ENCODE measurements around the gene SLC25A38. TPM values are rescaled to one million over a fixed set of nuclear protein-coding genes. Genes with fewer than 3 reads are reported as not detected.

SLC25A38 gene
- total and polyA plus RNA-seq, 10 of the 15 experiments (the other 5 are each of a cell fraction or from before 2014, with no cell fraction given): 15.2 to 55.2 (median 39.2) TPM

GRCh38 chr3:39406368-39407258 lies 23.4 kb downstream of the SLC25A38 start, which contains the start of gene RPSA (continued):
- TF ChIP-seq PAX5 (IDR thresholded peaks at IDR 0.05; ENCODE audit: borderline replicate concordance, low read depth, low read length) (peak; percentile 5; the same call in 1 of the 2 replicates), BACH1 (IDR thresholded peaks at IDR 0.05; ENCODE audit: borderline replicate concordance) (peak; percentile 81), EP300 (IDR thresholded peaks at IDR 0.05; ENCODE audit: borderline replicate concordance in 1 of 2, control insufficient read depth in 1 of 2, low read depth in 2 of 2, low read length in 2 of 2) (0 out of 4 replicates have a peak, but pooled peaks of 1 of the 2 experiments have one; percentile 24), BMI1 (IDR thresholded peaks at IDR 0.05; ENCODE audit: borderline replicate concordance) (no peak), RAD21 (IDR thresholded peaks at IDR 0.05; ENCODE audit: insufficient read depth, low read depth, low read length) (peak; percentile 51), RAD51 (IDR thresholded peaks at IDR 0.05) (peak; percentile 80), SMAD5 (IDR thresholded peaks at IDR 0.05; ENCODE audit: low read depth) (peak; percentile 98), ELK1 (IDR thresholded peaks at IDR 0.05; ENCODE audit: low read depth, low read length) (peak; percentile 19; the same call in 1 of the 2 replicates), CBFB (IDR thresholded peaks at IDR 0.05; ENCODE audit: low read depth) (peak; percentile 90), POU2F2 (IDR thresholded peaks at IDR 0.05; ENCODE audit: borderline replicate concordance, low read depth, low read length) (peak; percentile 91), GATAD2B (conservative IDR thresholded peaks at IDR 0.05; ENCODE audit: low read depth) (peak; percentile 77), EED (IDR thresholded peaks at IDR 0.05; ENCODE audit: low read depth) (0 out of 2 replicates have a peak, but pooled peaks have one; percentile 42), FOXM1 (IDR thresholded peaks at IDR 0.05; ENCODE audit: low read depth, low read length) (0 out of 2 replicates have a peak, but pooled peaks have one; percentile 40), STAT3 (IDR thresholded peaks at IDR 0.05; ENCODE audit: low read depth, low read length) (no peak)
- TF ChIP-seq, protein P1, sequence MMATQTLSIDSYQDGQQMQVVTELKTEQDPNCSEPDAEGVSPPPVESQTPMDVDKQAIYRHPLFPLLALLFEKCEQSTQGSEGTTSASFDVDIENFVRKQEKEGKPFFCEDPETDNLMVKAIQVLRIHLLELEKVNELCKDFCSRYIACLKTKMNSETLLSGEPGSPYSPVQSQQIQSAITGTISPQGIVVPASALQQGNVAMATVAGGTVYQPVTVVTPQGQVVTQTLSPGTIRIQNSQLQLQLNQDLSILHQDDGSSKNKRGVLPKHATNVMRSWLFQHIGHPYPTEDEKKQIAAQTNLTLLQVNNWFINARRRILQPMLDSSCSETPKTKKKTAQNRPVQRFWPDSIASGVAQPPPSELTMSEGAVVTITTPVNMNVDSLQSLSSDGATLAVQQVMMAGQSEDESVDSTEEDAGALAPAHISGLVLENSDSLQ (IDR thresholded peaks at IDR 0.05): peak; percentile 84
- TF ChIP-seq, protein P2, sequence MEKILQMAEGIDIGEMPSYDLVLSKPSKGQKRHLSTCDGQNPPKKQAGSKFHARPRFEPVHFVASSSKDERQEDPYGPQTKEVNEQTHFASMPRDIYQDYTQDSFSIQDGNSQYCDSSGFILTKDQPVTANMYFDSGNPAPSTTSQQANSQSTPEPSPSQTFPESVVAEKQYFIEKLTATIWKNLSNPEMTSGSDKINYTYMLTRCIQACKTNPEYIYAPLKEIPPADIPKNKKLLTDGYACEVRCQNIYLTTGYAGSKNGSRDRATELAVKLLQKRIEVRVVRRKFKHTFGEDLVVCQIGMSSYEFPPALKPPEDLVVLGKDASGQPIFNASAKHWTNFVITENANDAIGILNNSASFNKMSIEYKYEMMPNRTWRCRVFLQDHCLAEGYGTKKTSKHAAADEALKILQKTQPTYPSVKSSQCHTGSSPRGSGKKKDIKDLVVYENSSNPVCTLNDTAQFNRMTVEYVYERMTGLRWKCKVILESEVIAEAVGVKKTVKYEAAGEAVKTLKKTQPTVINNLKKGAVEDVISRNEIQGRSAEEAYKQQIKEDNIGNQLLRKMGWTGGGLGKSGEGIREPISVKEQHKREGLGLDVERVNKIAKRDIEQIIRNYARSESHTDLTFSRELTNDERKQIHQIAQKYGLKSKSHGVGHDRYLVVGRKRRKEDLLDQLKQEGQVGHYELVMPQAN (conservative IDR thresholded peaks at IDR 0.05): peak; percentile 97
- TF ChIP-seq, protein P3, sequence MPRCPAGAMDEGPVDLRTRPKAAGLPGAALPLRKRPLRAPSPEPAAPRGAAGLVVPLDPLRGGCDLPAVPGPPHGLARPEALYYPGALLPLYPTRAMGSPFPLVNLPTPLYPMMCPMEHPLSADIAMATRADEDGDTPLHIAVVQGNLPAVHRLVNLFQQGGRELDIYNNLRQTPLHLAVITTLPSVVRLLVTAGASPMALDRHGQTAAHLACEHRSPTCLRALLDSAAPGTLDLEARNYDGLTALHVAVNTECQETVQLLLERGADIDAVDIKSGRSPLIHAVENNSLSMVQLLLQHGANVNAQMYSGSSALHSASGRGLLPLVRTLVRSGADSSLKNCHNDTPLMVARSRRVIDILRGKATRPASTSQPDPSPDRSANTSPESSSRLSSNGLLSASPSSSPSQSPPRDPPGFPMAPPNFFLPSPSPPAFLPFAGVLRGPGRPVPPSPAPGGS (IDR thresholded peaks at IDR 0.05; ENCODE audit: borderline replicate concordance, insufficient read depth, low read depth, low read length, poor library complexity, severe bottlenecking): no peak
- TF ChIP-seq, protein P4, sequence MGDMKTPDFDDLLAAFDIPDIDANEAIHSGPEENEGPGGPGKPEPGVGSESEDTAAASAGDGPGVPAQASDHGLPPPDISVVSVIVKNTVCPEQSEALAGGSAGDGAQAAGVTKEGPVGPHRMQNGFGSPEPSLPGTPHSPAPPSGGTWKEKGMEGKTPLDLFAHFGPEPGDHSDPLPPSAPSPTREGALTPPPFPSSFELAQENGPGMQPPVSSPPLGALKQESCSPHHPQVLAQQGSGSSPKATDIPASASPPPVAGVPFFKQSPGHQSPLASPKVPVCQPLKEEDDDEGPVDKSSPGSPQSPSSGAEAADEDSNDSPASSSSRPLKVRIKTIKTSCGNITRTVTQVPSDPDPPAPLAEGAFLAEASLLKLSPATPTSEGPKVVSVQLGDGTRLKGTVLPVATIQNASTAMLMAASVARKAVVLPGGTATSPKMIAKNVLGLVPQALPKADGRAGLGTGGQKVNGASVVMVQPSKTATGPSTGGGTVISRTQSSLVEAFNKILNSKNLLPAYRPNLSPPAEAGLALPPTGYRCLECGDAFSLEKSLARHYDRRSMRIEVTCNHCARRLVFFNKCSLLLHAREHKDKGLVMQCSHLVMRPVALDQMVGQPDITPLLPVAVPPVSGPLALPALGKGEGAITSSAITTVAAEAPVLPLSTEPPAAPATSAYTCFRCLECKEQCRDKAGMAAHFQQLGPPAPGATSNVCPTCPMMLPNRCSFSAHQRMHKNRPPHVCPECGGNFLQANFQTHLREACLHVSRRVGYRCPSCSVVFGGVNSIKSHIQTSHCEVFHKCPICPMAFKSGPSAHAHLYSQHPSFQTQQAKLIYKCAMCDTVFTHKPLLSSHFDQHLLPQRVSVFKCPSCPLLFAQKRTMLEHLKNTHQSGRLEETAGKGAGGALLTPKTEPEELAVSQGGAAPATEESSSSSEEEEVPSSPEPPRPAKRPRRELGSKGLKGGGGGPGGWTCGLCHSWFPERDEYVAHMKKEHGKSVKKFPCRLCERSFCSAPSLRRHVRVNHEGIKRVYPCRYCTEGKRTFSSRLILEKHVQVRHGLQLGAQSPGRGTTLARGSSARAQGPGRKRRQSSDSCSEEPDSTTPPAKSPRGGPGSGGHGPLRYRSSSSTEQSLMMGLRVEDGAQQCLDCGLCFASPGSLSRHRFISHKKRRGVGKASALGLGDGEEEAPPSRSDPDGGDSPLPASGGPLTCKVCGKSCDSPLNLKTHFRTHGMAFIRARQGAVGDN (IDR thresholded peaks at IDR 0.05): peak; percentile 96
